Natural killer cell (primary cell): ENCODE data around the gene TPMT. TPM values are rescaled to one million over a fixed set of nuclear protein-coding genes. Genes with fewer than 3 reads are reported as not detected.

Experiments
- ATAC-seq, 3 donors: fragments of 150-1000 bp in 2 of 3; fragments of 200-7000 bp in 1 of 3; cut with Tn5 transposase; 1 replicate in 1 of 3; 2 replicates in 2 of 3; pipeline ENCODE4 v1.10.0; 2021; ENCODE audit warnings: mild to moderate bottlenecking in 2 of 3, moderate library complexity in 2 of 3
- DNase-seq, 2 donors: peaks; one replicate each; pipeline versions ENCODE4 v3.0.0 to v3.0.0-alpha.2; 2013 to 2021; ENCODE audit warnings: mixed read lengths in 1 of 2
- H3K27ac ChIP-seq: one replicate; pipeline ENCODE4 v1.5.1; 2013; ENCODE audit warnings: mild to moderate bottlenecking, low read length
- H3K27me3 ChIP-seq: one replicate; pipeline ENCODE4 v1.6.1; 2013; ENCODE audit warnings: low read length; ENCODE audit not compliant: control insufficient read depth, insufficient read depth
- H3K36me3 ChIP-seq: one replicate; pipeline ENCODE4 v1.6.1; 2013; ENCODE audit warnings: low read length; ENCODE audit not compliant: control insufficient read depth, insufficient read depth
- H3K4me1 ChIP-seq: one replicate; pipeline ENCODE4 v1.6.1; 2013; ENCODE audit warnings: low read length; ENCODE audit not compliant: control insufficient read depth, insufficient read depth
- H3K4me3 ChIP-seq: one replicate; pipeline ENCODE4 v1.5.1; 2013; ENCODE audit warnings: low read length
- H3K9me3 ChIP-seq: one replicate; pipeline ENCODE4 v1.6.1; 2013; ENCODE audit warnings: low read length; ENCODE audit not compliant: control insufficient read depth, insufficient read depth
- H3K27ac Mint-ChIP-seq, 2 donors: one replicate each; pipeline ENCODE4 v1.8.0; 2022; ENCODE audit warnings: mild to moderate bottlenecking in 2 of 2, mixed read lengths in 2 of 2, moderate library complexity in 1 of 2
- H3K27me3 Mint-ChIP-seq, 2 donors: one replicate each; pipeline ENCODE4 v1.8.0; 2022; ENCODE audit warnings: low read depth in 2 of 2, mixed read lengths in 2 of 2
- H3K36me3 Mint-ChIP-seq: one replicate; pipeline ENCODE4 v1.8.0; 2022; ENCODE audit warnings: mixed read lengths
- H3K4me1 Mint-ChIP-seq, 2 donors: one replicate each; pipeline ENCODE4 v1.8.0; 2022; ENCODE audit warnings: mixed read lengths in 2 of 2
- H3K4me3 Mint-ChIP-seq: one replicate; pipeline ENCODE4 v1.8.0; 2022; ENCODE audit warnings: mild to moderate bottlenecking, moderate library complexity, mixed read lengths
- H3K9me3 Mint-ChIP-seq, 2 donors: one replicate each; pipeline ENCODE4 v1.8.0; 2022; ENCODE audit warnings: mixed read lengths in 2 of 2
- WGBS: methylation state at CpG from one replicate; pipeline ENCODE4 v1.1.7; 2013; ENCODE audit warnings: missing lambda C conversion rate; ENCODE audit not compliant: insufficient coverage; 5-methylcytosine and 5-hydroxymethylcytosine counted together
- intact Hi-C: fragments of 100-400 bp; cut with micrococcal nuclease; formaldehyde crosslinking; loops from one replicate; pipeline ENCODE4 v1.14.2; 2022
- total RNA-seq, 4 donors: library from RNA; stranded (reverse); fragments of 120-200 nt in 1 of 4; gene quantifications; one replicate each; pipeline versions ENCODE4 v1.2.3 to v1.2.4, GENCODE V29; 2013 to 2022
- TF ChIP-seq, protein P1 (sequence below): fragments of 200-600 bp; IDR thresholded peaks from one replicate; pipeline ENCODE4 v1.8.0; 2022; ENCODE audit warnings: antibody characterized with exemption

The TPMT gene
- total RNA-seq, 3 donors from 2014 or later (not counting 1 experiment from before 2014, with no cell fraction given): 8.9 to 11.4 (median 9.6) TPM

- no peaks in the 10 kb centered on the region for H3K27me3 ChIP-seq
- intact Hi-C loops: no loop called here
- DNase-seq (no peak), ATAC-seq (no peak)
- no peaks in the 10 kb centered on the region for H3K27me3 Mint-ChIP-seq
- TF ChIP-seq, protein P1, sequence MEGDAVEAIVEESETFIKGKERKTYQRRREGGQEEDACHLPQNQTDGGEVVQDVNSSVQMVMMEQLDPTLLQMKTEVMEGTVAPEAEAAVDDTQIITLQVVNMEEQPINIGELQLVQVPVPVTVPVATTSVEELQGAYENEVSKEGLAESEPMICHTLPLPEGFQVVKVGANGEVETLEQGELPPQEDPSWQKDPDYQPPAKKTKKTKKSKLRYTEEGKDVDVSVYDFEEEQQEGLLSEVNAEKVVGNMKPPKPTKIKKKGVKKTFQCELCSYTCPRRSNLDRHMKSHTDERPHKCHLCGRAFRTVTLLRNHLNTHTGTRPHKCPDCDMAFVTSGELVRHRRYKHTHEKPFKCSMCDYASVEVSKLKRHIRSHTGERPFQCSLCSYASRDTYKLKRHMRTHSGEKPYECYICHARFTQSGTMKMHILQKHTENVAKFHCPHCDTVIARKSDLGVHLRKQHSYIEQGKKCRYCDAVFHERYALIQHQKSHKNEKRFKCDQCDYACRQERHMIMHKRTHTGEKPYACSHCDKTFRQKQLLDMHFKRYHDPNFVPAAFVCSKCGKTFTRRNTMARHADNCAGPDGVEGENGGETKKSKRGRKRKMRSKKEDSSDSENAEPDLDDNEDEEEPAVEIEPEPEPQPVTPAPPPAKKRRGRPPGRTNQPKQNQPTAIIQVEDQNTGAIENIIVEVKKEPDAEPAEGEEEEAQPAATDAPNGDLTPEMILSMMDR: no peak
- H3K4me3 Mint-ChIP-seq: no peak overlapping the region
- H3K36me3 Mint-ChIP-seq: no peaks in the 10 kb centered on the region
- no peak overlapping the region for H3K4me3 ChIP-seq
- peaks cover 5% of the 10 kb centered on the region for H3K36me3 ChIP-seq
- no peaks in the 10 kb centered on the region for H3K9me3 Mint-ChIP-seq
- no peak overlapping the region for H3K27ac ChIP-seq
- H3K9me3 ChIP-seq: no peaks in the 10 kb centered on the region
- no peaks in the 10 kb centered on the region for H3K4me1 Mint-ChIP-seq
- H3K27ac Mint-ChIP-seq: no peak overlapping the region
- no peaks in the 10 kb centered on the region for H3K4me1 ChIP-seq
- WGBS: 98% methylated on average over 3 of the region's 4 CpGs
Observed at GRCh38 chr6:18183766-18184165, 28.9 kb upstream of the TPMT start.

DNA sequence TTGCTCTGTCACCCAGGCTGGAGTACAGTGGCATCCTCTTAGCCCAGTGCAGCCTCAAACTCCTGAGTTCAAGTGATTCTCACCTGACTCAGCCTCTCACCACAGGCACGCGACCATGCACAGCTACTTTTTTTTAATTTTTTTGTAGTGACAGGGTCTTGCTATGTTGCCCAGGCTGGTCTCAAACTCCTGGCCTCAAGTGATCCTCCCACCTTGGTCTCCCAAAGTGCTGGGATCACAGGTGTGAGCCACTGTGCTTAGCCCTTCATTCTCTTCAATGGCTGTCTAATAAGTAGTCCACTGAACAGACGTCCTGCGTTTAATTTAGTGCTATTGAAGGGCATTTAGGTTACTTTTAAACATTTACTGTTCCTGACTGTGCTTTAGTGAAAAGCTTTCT, 27.7 kb upstream of the TPMT start:
- Mint-ChIP-seq H3K4me1 (peaks cover 0 to 3% of the 10 kb centered on the region in 2 donors), H3K4me3 (no peak overlapping the region), H3K27ac (no peak overlapping the region), H3K9me3 (no peaks in the 10 kb centered on the region), H3K27me3 (no peaks in the 10 kb centered on the region), H3K36me3 (no peaks in the 10 kb centered on the region)
- ATAC-seq: no peak
- H3K4me1 ChIP-seq: no peaks in the 10 kb centered on the region
- no peaks in the 10 kb centered on the region for H3K9me3 ChIP-seq
- no peaks in the 10 kb centered on the region for H3K27me3 ChIP-seq
- H3K4me3 ChIP-seq: no peak overlapping the region
- no peak for DNase-seq
- H3K36me3 ChIP-seq: peaks cover 2% of the 10 kb centered on the region
- 75% methylated on average over 4 of the region's 4 CpGs for WGBS
- H3K27ac ChIP-seq: no peak overlapping the region
- TF ChIP-seq, protein P1: no peak
- intact Hi-C loops: no loop called here

DNA sequence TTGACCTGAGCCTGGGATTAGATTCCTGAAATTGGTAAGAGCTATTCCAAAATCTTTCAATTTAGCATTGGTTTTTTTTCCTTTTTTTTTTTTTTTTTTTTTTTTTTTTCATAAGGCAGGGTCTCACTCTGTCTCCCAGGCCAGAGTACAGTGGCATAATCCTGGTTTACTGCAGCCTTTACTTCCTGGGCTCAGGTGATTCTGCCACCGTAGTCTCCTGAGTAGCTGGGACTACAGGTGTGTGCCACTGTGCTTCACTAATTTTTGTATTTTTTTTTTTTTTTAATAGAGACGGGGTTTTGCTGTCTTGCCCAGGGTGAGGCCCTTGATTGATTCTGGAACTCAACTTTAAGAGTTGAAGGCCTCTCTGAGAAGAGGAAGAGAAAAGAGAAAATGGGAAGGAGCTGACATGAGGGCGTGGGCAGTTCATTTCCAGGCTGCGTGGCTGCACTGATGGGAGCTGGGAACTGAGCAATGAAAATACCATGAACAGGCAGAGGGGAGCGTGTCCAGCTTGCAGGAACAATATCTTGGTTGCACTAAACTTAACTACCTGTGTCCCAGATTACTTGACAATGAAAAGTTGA, 25.0 kb upstream of the TPMT start:
- intact Hi-C loops: no loop called here
- 73% methylated on average over 5 of the region's 5 CpGs for WGBS
- H3K36me3 Mint-ChIP-seq: peaks cover 14% of the 10 kb centered on the region
- DNase-seq: no peak
- H3K27me3 ChIP-seq: no peaks in the 10 kb centered on the region
- TF ChIP-seq, protein P1: no peak
- H3K27ac Mint-ChIP-seq: no peak overlapping the region
- H3K9me3 ChIP-seq: no peaks in the 10 kb centered on the region
- H3K4me1 Mint-ChIP-seq: peaks cover 13 to 24% of the 10 kb centered on the region in 2 donors
- H3K27ac ChIP-seq: no peak overlapping the region
- H3K27me3 Mint-ChIP-seq: no peaks in the 10 kb centered on the region
- H3K4me3 Mint-ChIP-seq: no peak overlapping the region
- no peak for ATAC-seq
- H3K4me3 ChIP-seq: no peak overlapping the region
- no peaks in the 10 kb centered on the region for H3K9me3 Mint-ChIP-seq
- H3K4me1 ChIP-seq: no peaks in the 10 kb centered on the region
- no peaks in the 10 kb centered on the region for H3K36me3 ChIP-seq
